Activated CD4-positive, alpha-beta T cell treated with anti-CD3 and anti-CD28 coated beads for 24 hours (primary cell): ENCODE data around the gene SCAF8.
"Not testable (repeated sequence)": the region's sequence is repeated elsewhere in the genome, so short reads cannot be mapped to it uniquely, and the experiment has no call there.

ENCODE experiments used
- DNase-seq, 2 donors: peaks; one replicate each; pipeline ENCODE4 v3.0.0-alpha.2; 2020; ENCODE audit warnings: low read depth in 2 of 2

Gene SCAF8

DNA sequence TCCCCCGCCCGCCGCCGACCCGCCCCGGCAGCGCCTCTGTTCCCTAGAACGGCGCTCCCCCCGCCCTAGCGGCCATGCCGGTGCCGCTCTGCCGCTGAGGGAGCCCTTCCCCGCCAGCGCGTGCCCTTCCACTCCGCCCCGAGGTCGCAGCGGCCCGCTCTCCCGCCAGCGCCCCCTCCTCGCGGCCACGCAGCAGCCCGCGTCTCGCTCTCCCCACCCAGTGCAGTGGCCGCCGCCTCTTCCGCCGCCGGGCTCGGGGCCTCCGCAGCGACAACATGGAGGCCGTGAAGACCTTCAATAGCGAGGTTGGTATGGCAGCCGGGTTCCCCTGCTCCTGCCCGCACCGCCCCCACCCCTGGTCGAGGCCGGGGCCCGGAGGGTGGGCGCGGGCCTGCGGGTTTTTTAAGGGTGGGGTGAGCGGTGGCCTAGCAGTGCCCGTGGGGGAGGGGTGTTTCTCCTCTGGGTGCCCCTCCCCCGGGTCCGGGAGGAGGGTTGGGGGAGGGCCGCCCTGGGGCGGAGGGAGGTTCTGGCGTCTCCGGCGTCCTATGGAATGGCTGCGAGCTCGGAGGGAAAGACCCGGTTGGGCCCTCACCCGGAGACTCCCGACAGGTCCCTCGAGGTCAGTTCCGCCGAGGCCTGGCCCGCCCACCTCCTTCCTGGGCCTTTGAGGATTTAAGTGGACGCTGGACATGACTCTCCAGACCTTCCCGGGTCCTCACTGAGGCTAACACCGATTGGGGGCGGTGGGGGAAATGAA, 588 bp downstream of the SCAF8 start:
- peak; percentile 80 to 81 for DNase-seq

DNA sequence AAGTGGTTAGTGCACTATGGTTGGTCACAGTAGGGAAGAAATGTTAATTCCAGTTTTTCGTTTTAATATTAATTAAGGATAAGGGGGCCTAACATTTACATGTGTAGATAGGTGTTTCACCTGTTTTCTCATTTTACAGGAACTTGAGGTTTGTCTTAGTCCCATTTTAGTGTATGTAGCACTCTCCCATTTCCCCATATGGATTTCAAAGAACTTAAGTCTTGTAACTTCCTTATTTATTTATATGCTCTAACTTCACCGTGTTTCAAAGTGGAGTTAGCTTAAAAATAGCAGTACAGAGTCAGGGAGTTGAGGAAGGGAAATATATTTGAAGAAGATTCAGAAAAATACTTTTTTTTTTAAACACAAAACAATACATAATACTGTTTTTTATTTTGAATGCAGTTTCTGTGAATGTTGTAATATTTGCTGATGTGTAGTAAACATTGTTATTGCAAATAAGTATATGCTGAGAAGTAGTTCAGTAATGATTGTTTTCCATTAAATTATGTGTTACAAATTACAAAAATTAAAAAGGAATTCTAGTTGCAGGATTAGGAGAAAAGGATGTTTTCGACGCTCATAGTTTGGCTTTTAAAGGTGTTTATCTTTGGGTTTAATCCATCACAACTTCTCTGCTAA, 3.5 kb downstream of the SCAF8 start:
- no peak for DNase-seq

DNA sequence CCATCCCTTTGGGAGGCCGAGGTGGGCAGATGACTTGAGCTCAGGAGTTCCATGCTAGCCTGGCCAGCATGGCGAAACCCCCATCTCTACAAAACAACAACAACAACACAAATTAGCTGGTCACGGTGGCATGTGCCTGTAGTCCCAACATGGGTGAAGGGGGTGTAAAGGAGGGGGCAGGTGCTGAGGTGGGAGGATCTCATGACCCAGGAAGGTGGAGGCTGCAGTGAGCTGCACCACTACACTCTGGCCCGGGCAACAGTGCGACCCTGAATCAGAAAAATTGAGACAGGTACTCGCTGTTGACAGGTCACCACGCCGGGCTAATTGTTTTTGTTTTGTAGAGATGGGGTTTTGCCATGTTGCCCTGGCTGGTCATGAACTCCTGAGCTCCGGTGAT, 4.2 kb downstream of the SCAF8 start:
- DNase-seq = no peak

DNA sequence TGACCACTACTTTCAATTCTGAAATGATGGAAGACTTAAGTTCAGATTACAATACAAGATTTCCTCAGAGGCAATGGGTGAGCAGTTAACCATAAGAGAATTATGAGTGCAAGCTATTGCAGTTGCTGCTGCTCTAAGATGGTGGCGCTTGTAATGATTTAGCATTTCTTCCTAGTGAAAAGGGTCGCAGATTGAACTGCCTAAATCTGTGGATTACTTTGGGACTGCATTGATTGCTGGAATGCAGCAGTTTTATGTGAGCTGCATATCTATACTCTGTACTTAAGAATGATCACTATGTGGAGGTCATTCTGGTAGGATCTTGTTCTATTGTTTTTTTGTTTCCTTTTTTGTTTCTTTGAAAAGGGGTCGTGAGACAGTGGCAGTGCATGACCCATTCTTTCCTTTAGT, 5.3 kb downstream of the SCAF8 start:
- DNase-seq = no peak

DNA sequence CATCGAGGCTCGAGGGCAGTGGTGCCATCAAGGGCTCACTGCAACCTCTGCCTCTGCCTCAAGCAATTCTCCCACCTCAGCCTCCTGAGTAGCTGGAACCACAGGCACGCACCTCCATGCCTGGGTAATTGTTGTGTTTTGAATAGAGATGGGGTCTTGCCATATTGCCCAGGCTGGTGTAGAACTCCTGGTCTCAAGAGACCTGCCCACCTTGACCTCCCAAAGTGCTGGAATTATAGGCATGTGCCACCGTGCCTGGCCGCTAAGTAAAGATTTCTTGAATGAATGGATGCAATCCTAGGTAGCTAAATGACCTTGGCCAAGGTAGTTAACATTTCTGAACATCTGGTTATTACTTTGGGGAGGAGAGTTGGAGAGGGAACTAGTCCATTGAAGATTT, 7.4 kb downstream of the SCAF8 start:
- no peak for DNase-seq

DNA sequence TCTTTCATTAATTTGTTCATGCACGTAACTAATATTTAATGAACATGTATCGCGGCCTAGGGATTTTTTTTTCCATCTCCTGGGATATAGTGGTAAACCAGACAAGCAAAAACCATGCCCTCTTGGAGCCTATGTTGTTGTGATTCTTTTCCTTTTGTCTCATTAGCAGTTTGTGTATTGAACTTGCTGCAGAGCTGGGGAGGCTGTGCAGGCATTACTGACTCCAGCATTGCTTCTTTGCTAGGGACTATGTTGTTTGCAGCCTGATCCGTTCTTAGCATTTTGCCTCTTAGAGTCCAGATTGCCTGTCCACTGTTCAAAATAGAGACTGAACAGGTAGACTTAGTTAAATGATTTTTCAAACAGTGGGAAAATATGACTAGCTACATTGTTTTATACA, 9.7 kb downstream of the SCAF8 start:
- DNase-seq = no peak

DNA sequence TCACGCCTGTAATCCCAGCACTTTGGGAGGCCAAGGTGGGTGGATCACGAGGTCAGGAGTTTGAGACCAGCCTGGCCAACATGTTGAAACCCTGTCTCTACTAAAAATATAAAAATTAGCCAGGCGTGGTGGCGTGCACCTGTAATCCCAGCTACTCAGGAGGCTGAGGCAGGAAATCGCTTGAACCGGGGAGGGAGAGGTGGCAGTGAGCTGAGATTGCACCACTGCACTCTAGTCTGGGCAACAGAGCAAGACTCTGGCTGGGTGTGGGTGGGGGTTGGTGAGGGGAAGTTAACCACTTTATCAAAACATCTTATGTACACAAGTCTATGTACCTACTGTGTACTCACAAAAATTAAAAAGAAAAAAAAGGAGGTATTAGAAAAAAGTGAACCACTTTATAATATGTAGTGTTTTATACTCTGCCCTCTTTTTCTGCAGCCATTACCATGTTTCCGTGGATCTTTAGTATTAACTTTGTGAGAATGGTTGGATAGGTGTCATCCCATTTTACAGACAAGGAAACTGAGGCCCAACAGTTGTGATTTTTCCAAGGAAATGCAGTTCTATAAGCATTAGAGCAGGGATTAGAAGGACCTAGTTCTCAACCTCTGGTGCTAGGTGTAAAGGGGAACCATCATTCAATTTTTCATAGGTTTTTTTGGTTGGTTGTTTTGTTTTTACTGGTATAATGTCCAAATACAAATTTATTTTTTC, 11.0 kb downstream of the SCAF8 start:
- not testable (repeated sequence) for DNase-seq

DNA sequence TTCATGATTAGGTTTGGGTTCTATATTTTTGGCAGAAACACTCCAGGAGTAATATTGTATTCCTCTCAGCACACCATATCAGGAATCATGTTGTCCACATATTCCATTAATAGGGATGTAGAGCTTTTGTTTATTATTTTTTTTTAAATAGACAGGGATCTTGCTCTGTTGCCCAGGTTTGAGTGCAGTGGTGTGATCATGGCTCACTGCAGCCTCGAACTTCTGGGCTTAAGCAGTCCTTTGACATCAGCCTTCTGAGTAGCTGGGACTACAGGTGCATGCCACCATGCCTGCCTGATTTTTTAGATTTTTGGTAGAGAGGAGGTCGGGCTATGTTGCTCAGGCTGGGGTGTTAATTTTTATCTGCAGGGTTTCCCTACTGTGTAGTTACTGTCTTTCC, 12.0 kb downstream of the SCAF8 start:
- no peak for DNase-seq

DNA sequence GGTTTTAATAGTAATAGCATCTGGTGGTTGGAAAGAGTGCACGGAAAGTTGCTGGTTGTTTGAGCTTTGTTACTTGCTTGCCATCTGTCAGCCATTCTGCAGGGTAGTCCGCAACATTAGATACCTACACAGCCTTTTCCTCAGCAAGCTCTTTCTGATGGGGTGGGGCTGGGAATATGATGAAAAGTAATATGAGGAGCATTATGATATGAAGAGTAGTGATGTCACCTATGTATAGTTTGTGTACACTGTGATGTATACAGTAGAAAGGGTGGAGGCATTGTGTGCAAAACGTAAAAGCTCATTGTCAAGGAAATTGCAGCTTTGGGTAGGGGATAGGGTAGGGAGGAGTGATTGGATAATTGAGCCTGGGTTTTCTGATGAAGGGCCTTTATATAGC, 16.1 kb downstream of the SCAF8 start:
- no peak for DNase-seq

DNA sequence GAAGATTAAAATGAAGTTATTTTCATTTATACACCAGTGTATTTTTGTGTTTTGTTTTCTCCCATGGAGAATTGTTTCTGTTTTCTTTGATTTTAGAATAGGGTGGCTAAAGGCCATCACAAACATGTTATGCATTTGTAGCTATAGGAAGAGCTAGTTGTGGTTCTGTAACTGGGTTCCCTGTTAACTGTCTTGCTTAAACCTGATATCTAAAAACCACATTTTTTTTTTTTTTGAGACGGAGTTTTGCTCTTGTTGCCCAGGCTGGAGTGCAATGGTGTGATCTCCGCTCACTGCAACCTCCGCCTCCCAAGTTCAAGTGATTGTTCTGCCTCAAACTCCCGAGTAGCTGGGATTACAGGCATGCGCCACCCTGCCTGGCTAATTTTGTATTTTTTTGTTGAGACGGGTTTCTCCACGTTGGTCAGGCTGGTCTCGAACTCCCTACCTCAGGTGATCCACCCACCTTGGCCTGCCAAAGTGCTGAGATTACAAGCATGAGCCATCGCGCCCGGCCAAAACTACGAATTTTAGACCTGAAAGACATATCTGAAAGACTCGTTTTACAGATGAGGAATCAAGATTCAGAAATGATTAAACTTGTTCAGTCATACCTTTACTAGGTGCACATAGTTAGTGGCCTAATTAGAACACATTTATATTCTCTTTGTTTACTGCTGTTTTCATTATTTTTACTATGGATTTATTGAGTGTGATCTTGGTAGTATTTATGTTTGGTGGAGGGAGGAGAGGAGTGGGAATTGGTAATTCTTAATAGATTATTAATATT, 18.0 kb downstream of the SCAF8 start:
- no peak for DNase-seq

DNA sequence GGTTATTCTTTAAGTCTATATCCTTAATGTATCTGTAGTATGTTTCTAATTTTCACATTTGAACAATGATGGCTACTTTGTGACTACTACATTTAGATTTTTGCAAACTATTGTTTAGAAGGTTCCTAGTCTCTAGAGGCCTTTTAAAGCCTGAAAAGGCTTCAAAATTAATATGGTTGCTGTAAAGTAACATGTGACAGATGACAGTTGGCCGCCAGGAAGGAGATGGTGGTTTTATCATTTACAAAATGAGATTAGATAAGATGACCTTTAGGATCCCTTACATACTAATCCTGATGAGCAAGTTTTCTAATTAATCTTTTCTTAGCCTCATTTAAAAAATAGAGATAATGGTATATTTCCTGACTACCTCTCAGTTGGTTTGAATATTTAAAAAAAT, 18.8 kb downstream of the SCAF8 start:
- DNase-seq = no peak

DNA sequence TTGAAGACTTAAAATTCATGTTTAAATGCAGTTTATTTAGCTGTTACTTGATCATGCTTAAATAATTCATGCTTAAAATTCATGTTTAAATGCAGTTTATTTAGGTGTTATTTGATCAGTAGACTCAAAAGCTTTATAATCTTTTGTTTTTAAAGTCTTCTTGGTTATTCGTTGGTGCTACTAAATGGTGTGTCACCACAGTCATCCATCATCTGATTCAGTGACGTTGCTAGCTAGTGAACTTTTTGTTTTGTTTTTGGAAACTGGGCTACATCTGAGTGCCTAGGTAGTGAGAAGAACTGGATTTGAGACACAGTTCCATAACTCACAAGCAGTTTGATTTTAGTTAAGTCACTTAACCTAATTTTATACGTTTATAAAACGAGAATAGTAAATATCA, 20.9 kb downstream of the SCAF8 start:
- DNase-seq = no peak

DNA sequence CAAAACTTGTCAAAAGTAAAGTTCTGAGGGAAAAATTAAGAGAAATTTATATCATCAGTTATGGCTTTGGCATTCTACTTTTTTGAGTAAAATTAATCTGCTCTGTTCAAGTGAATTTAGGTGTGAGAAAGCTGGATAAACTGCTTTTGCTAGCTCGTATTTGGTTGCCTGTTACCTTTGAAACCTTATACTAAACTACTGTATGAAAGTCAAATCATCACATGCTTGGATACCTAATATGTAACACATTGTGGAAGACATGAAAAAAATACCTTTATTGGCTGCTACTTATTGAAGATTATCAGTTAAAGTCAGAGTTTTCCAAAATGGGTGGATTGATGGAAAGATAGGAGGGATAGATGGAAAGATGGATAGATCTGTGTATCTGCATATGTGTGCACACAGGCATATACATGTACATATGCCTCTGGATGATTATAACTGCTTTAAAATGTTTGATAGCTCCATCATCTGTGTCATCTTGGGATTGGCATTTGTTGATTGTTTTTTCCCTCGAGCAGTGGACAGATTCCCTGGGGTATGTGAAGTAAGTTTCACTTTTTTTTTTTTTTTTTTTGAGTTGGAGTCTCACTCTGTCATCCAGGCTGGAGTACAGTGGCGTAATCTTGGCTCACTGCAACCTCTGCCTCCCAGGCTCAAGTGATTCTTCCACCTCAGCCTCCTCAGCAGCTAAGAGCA, 24.3 kb downstream of the SCAF8 start:
- DNase-seq = no peak

DNA sequence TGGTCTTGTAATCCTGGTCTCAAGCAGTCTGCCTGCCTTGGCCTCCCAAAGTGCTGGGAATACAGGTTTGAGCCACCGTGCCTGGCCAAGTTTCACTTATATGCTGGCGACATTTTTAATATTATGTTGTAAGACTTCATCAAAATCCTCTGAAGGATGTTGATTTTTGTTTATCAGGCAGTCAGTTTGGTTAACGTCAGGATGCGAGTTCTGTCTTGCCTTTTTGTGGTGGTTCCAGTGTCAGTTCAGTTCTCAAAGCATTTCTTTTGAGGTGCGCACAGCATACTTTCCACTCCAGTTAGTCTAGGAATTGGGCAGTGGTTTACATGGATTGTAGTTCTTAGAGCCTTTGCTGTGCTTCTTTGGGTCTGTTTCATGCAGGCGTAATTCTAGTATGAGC, 24.9 kb downstream of the SCAF8 start:
- DNase-seq = no peak

DNA sequence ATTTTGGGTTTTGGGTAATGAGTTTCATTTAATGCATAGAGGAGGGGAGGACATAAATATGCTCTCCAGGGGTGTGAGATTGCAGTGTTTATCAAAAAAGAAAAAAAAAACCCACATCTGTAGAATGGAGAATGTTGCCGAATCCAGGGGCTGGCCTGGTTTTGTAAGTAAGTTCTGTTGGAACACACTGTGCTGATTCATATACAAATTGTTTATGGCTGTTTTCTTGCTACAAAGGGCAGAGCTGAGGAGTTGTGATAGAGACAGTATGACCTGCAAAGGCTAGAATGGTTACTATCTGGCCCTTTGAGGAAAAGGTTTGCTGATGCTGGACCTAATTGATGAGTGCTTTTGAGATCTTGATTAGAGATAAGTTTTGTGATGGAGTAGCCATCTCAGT, 30.4 kb downstream of the SCAF8 start:
- no peak for DNase-seq

DNA sequence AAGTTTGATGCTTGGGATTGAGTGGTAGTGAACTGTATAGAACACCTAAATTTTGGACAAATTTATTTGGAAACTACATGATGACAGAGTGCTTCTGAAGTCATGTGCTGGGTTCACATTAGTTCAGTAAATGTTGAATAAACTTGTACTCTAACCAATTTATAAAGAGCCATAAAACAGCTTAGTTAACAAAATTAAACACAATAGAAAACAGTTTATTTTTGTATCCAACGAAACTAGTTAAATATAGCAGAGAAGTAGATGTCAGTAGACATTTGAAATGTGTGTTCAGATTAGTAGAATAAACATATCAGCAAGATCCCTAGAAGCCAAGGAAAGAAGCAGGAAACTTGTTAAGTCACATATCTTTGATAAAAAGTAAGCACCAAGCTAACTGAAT, 32.1 kb downstream of the SCAF8 start:
- DNase-seq = no peak

DNA sequence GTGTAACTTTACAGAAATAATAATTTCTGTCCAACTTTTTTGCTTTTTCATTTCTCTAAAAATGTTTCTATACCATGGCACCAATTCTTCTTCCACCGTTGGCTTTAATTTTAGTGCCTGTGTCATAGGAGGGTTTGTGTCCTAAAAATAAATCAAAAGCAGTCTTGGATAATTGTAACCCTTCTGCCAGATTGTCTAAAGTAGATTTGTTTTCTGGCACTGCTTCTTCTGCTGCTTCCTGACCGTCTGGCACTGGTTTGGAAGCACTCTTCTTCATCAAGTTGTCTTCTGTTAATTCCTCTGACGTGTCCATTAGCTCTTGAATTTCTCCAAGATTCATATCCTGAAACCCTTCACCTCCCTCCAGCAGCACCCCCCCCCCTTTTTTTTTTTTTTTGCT, 33.1 kb downstream of the SCAF8 start:
- DNase-seq = no peak

DNA sequence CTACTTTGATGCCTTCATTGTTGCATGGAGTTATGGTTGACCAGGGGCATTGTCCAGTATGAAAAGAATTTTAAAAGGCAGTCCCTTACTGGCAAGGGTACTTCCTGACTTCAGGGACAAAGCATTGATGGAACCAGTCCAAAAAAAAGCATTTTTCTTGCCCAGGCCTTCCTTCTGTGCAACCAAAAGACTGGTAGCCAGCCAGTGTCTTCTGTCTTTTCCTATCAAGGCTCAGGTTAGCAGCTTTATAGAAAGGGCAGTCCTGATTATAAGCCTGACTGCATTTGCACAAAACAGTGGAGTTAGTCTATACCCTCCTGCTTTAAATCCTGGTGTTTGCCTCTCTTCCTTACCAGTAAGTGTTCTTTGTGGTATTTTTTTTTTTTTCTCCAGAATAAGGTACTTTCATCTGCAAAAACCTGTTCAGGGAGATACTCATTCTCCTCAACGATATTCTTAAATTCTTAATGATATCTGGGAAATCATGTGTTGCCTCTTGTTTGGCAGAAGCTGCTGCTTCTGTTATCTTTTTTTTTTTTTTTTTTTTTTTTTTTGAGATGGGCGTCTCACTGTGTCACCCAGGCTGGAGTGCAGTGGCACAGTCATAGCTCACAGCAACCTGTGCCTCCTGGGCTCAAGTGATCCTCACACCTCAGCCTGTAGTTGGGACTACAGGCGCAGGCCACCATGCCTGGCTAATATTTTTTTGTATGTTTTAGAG, 33.9 kb downstream of the SCAF8 start:
- no peak for DNase-seq

DNA sequence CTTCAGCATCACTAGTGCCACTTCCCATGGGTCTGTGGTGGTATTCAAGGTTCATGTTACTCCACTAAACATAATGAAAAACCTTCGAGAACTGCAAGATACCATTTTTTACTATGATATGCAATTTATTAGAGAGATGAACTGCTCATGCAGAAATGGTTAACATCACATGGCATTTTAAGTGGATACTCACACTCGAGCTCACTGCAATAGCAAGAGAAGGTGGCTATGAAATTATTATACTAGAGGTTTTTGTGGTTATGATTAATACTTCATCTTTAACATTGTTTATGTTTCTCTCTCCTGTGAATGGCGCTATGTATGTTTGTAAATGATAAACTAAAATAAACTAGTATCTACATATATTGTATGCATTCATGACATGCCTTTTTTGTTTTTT, 35.1 kb downstream of the SCAF8 start:
- DNase-seq = no peak

DNA sequence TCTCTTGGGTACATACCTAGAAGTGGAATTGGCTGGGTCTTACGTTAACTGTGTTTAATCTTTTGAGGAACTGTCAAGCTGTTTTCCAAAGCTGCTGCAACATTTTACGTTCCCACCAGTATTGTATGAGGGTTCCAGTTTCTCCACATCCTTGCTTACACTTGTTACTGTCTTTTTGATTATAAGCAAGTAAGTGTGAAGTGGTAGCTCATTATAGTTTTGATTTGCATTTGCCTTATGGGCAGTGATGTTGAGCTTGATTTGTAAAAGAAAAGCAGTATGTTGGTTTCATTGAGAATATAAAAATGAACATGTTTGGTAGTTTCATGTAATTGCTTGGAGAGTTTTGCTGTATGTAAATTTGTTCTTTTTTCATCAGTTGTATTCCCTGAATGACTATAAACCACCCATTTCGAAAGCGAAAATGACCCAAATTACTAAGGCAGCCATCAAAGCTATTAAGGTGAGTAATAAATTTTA, 40.4 kb downstream of the SCAF8 start:
- DNase-seq = peak in 1 of 2 donors; percentile 2

DNA sequence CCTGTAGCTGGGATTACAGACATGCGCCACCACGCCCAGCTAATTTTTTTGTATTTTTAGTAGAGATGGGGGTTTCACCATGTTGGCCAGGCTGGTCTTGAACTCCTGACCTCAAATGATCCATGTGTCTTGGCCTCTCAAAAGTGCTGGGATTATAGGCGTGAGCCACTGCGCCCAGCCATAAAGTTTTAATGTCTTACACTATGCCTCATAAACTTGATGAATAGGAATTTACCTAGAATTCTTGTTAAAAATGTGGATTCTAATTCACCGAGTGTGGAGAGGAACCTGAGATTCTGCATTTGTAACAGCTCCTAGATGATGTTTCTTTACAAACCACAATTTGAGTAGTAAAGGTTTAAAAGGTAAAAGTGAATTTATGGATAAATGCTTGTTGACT, 45.9 kb downstream of the SCAF8 start:
- not testable (repeated sequence) for DNase-seq
